ENCODE data around the gene PTPN14.

The PTPN14 gene

DNA sequence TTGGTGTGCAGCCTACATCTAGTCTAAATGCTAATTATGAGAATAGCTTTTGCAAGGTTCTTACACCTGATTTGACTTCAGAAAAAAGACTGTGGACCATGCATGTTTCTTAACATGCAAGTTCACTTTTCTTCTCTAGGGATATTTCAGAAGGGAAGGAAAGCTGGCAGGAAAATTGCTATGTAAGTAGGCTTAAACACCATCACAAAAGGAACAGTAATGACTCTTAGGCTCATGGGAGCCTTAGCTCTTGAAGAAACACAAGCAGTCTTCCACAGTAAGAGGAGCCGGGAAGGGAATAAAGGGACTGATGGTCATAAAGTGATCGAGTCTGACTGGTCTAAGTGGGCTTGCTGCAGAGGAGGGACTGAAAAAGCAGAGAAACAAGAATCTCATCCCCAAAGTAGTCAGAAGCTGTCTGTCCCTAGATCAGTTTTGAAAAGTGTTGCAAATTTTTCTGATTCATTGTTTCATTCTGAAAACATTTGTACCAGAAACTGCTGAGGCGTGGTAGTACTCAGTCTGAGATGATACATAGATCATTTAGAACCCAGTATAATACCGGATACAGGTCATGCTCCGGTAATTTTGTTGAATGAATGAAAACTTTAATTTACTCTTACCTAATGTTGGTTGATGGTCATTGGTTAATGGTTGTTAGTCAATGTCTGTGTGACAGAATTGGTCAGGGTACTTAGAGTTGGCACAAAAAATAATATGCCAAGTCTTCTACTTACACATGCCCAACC is 229.5 kb downstream of the PTPN14 start:
- Histone ChIP-seq H3K36me3 (ENCODE audit: control insufficient read depth, insufficient read depth, low read length) (peaks cover 26% of the 10 kb centered on the region), H3K9me3 (ENCODE audit: control insufficient read depth, low read length) (no peaks in the 10 kb centered on the region), H3K4me3 (ENCODE audit: insufficient read depth, low read depth, low read length, poor library complexity, severe bottlenecking) (no peak overlapping the region), H3K27ac (ENCODE audit: insufficient read depth, low read length, poor library complexity, severe bottlenecking) (no peak overlapping the region), H3K27me3 (replicated peaks; ENCODE audit: control insufficient read depth, insufficient read depth, low read length, poor library complexity, severe bottlenecking) (no peaks in the 10 kb centered on the region), H3K4me1 (ENCODE audit: control insufficient read depth, insufficient read depth, low read length, poor library complexity, severe bottlenecking) (no peaks in the 10 kb centered on the region)
- DNase-seq: no peak

- Histone ChIP-seq H3K4me3 (ENCODE audit: insufficient read depth, low read depth, low read length, poor library complexity, severe bottlenecking) (no peak overlapping the region), H3K4me1 (ENCODE audit: control insufficient read depth, insufficient read depth, low read length, poor library complexity, severe bottlenecking) (no peaks in the 10 kb centered on the region), H3K27me3 (replicated peaks; ENCODE audit: control insufficient read depth, insufficient read depth, low read length, poor library complexity, severe bottlenecking) (no peaks in the 10 kb centered on the region), H3K27ac (ENCODE audit: insufficient read depth, low read length, poor library complexity, severe bottlenecking) (no peak overlapping the region), H3K36me3 (ENCODE audit: control insufficient read depth, insufficient read depth, low read length) (peaks cover 31% of the 10 kb centered on the region), H3K9me3 (ENCODE audit: control insufficient read depth, low read length) (no peaks in the 10 kb centered on the region)
- DNase-seq: no peak
These were observed 231.5 kb downstream of the PTPN14 start for GRCh38 chr1:214319938-214320337.

GRCh38 chr1:214318956-214319736 is 232.3 kb downstream of the PTPN14 start:
- no peaks in the 10 kb centered on the region for H3K9me3 ChIP-seq (ENCODE audit: control insufficient read depth, low read length)
- no peaks in the 10 kb centered on the region for H3K4me1 ChIP-seq (ENCODE audit: control insufficient read depth, insufficient read depth, low read length, poor library complexity, severe bottlenecking)
- H3K27me3 ChIP-seq (replicated peaks; ENCODE audit: control insufficient read depth, insufficient read depth, low read length, poor library complexity, severe bottlenecking): no peaks in the 10 kb centered on the region
- H3K27ac ChIP-seq (ENCODE audit: insufficient read depth, low read length, poor library complexity, severe bottlenecking): no peak overlapping the region
- no peak overlapping the region for H3K4me3 ChIP-seq (ENCODE audit: insufficient read depth, low read depth, low read length, poor library complexity, severe bottlenecking)
- no peak for DNase-seq
- H3K36me3 ChIP-seq (ENCODE audit: control insufficient read depth, insufficient read depth, low read length): peaks cover 28% of the 10 kb centered on the region

DNA sequence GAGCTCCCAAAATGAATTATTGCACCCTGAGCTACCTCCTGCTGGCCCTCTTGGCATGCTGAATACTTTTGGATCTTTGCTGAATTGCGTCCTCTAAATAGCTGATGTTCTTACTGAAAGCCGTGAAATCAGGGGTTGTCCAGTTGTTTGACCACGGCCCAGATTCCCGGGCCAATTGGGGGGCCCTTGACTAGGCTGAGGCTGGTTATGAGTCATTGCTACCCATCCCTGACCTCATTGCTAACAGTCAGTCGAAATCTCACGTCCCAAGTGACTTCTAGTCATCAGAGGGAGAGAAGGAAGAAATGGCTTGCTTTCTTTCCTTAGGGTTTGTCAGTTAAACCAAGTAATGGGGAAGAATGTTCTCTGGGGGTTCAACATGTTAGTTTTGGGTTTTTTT is 233.0 kb downstream of the PTPN14 start:
- H3K9me3 ChIP-seq (ENCODE audit: control insufficient read depth, low read length): no peaks in the 10 kb centered on the region
- peaks cover 28% of the 10 kb centered on the region for H3K36me3 ChIP-seq (ENCODE audit: control insufficient read depth, insufficient read depth, low read length)
- no peak for DNase-seq
- no peaks in the 10 kb centered on the region for H3K4me1 ChIP-seq (ENCODE audit: control insufficient read depth, insufficient read depth, low read length, poor library complexity, severe bottlenecking)
- H3K27ac ChIP-seq (ENCODE audit: insufficient read depth, low read length, poor library complexity, severe bottlenecking): no peak overlapping the region
- no peaks in the 10 kb centered on the region for H3K27me3 ChIP-seq (replicated peaks; ENCODE audit: control insufficient read depth, insufficient read depth, low read length, poor library complexity, severe bottlenecking)
- no peak overlapping the region for H3K4me3 ChIP-seq (ENCODE audit: insufficient read depth, low read depth, low read length, poor library complexity, severe bottlenecking)

- no peak for DNase-seq
- Histone ChIP-seq H3K4me3 (ENCODE audit: insufficient read depth, low read depth, low read length, poor library complexity, severe bottlenecking) (no peak overlapping the region), H3K9me3 (ENCODE audit: control insufficient read depth, low read length) (no peaks in the 10 kb centered on the region), H3K36me3 (ENCODE audit: control insufficient read depth, insufficient read depth, low read length) (peaks cover 25% of the 10 kb centered on the region), H3K27ac (ENCODE audit: insufficient read depth, low read length, poor library complexity, severe bottlenecking) (no peak overlapping the region), H3K27me3 (replicated peaks; ENCODE audit: control insufficient read depth, insufficient read depth, low read length, poor library complexity, severe bottlenecking) (no peaks in the 10 kb centered on the region), H3K4me1 (ENCODE audit: control insufficient read depth, insufficient read depth, low read length, poor library complexity, severe bottlenecking) (no peaks in the 10 kb centered on the region)
These were observed 233.7 kb downstream of the PTPN14 start for GRCh38 chr1:214317734-214318133.

DNA sequence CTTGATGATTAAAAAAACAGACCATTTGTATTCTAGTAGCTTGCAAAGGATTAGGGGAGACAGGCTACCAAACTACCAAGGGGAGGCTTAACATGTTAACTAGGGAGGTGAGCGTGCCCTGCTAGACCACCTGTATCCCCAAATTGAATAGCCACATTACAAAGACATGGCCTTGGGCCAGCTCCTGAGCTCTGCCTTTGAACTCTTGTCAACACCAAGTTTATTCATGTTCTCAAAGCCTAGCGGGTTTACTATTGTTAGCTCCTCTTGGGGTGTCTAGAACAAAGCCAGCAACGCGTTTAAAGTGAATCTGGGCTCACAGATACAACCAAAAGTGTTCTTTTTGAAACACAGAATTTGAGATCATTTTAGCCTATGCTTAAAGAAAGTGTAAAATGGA is 234.1 kb downstream of the PTPN14 start:
- DNase-seq: no peak
- H3K36me3 ChIP-seq (ENCODE audit: control insufficient read depth, insufficient read depth, low read length): peaks cover 25% of the 10 kb centered on the region
- H3K27me3 ChIP-seq (replicated peaks; ENCODE audit: control insufficient read depth, insufficient read depth, low read length, poor library complexity, severe bottlenecking): no peaks in the 10 kb centered on the region
- H3K4me1 ChIP-seq (ENCODE audit: control insufficient read depth, insufficient read depth, low read length, poor library complexity, severe bottlenecking): no peaks in the 10 kb centered on the region
- H3K4me3 ChIP-seq (ENCODE audit: insufficient read depth, low read depth, low read length, poor library complexity, severe bottlenecking): no peak overlapping the region
- no peak overlapping the region for H3K27ac ChIP-seq (ENCODE audit: insufficient read depth, low read length, poor library complexity, severe bottlenecking)
- H3K9me3 ChIP-seq (ENCODE audit: control insufficient read depth, low read length): no peaks in the 10 kb centered on the region

GRCh38 chr1:214316593-214316992 is 234.8 kb downstream of the PTPN14 start:
- Histone ChIP-seq H3K4me3 (ENCODE audit: insufficient read depth, low read depth, low read length, poor library complexity, severe bottlenecking) (no peak overlapping the region), H3K27me3 (replicated peaks; ENCODE audit: control insufficient read depth, insufficient read depth, low read length, poor library complexity, severe bottlenecking) (no peaks in the 10 kb centered on the region), H3K36me3 (ENCODE audit: control insufficient read depth, insufficient read depth, low read length) (peaks cover 22% of the 10 kb centered on the region), H3K27ac (ENCODE audit: insufficient read depth, low read length, poor library complexity, severe bottlenecking) (no peak overlapping the region), H3K4me1 (ENCODE audit: control insufficient read depth, insufficient read depth, low read length, poor library complexity, severe bottlenecking) (no peaks in the 10 kb centered on the region), H3K9me3 (ENCODE audit: control insufficient read depth, low read length) (no peaks in the 10 kb centered on the region)
- no peak for DNase-seq

DNA sequence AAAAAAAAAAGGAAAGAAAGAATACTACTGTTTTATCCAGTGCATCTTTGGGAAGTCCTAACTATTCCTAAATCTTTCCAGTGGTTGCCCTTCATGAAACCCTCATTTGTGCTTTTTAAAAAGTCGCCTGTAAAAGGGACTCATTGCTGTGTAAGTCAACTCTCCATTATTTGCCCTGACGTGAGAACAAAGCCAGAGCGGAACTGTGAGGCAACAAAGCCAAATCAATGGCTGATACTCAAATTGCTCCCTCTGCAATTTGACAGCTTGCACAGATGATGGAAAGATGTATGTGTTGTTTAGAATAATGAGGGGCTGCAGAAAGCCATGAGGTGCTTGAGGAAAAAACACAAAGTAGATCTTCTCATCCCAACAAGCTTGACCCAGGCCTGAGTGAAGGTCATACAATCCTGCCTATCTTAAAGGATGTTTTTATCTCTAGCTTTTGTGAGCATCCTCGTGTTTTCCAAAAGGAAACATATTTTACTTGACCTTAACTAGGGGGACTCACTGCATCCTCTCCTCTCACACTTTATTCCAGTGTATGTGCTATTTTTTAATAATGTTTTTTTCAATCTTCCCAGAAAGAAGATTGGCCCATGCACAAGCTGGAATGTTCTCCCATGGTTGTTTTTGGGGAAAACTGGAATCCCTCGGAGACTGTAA is 237.1 kb downstream of the PTPN14 start:
- H3K27me3 ChIP-seq (replicated peaks; ENCODE audit: control insufficient read depth, insufficient read depth, low read length, poor library complexity, severe bottlenecking): no peaks in the 10 kb centered on the region
- H3K4me1 ChIP-seq (ENCODE audit: control insufficient read depth, insufficient read depth, low read length, poor library complexity, severe bottlenecking): peaks cover 5% of the 10 kb centered on the region
- no peak overlapping the region for H3K27ac ChIP-seq (ENCODE audit: insufficient read depth, low read length, poor library complexity, severe bottlenecking)
- H3K9me3 ChIP-seq (ENCODE audit: control insufficient read depth, low read length): no peaks in the 10 kb centered on the region
- DNase-seq: no peak
- peaks cover 19% of the 10 kb centered on the region for H3K36me3 ChIP-seq (ENCODE audit: control insufficient read depth, insufficient read depth, low read length)
- H3K4me3 ChIP-seq (ENCODE audit: insufficient read depth, low read depth, low read length, poor library complexity, severe bottlenecking): no peak overlapping the region

GRCh38 chr1:214312530-214313051 is 238.8 kb downstream of the PTPN14 start:
- Histone ChIP-seq H3K4me3 (ENCODE audit: insufficient read depth, low read depth, low read length, poor library complexity, severe bottlenecking) (no peak overlapping the region), H3K36me3 (ENCODE audit: control insufficient read depth, insufficient read depth, low read length) (peaks cover 19% of the 10 kb centered on the region), H3K27me3 (replicated peaks; ENCODE audit: control insufficient read depth, insufficient read depth, low read length, poor library complexity, severe bottlenecking) (no peaks in the 10 kb centered on the region), H3K4me1 (ENCODE audit: control insufficient read depth, insufficient read depth, low read length, poor library complexity, severe bottlenecking) (peaks cover 5% of the 10 kb centered on the region), H3K27ac (ENCODE audit: insufficient read depth, low read length, poor library complexity, severe bottlenecking) (no peak overlapping the region), H3K9me3 (ENCODE audit: control insufficient read depth, low read length) (no peaks in the 10 kb centered on the region)
- DNase-seq: no peak

Measured in effector memory CD4-positive, alpha-beta T cell (primary cell).